Brain microvascular endothelial cell (primary cell): ENCODE data around the gene LGMN.
"Not testable (repeated sequence)": the region's sequence is repeated elsewhere in the genome, so short reads cannot be mapped to it uniquely, and the experiment has no call there.

Experiments used
- DNase-seq: peaks from one replicate; pipeline ENCODE4 v3.0.0-alpha.2; 2020
- H3K27ac ChIP-seq: fragments of 250-450 bp; sonication (Bioruptor Pico); 2 replicates; pipeline ENCODE4 v1.5.1; 2020; ENCODE audit warnings: mild to moderate bottlenecking, moderate library complexity
- H3K27me3 ChIP-seq: fragments of 250-450 bp; sonication (Bioruptor Pico); replicated peaks from 2 replicates; pipeline ENCODE4 v1.5.1; 2020; ENCODE audit warnings: mild to moderate bottlenecking
- H3K36me3 ChIP-seq: fragments of 250-450 bp; sonication (Bioruptor Pico); replicated peaks from 2 replicates; pipeline ENCODE4 v1.5.1; 2020; ENCODE audit warnings: mild to moderate bottlenecking
- H3K4me3 ChIP-seq: 2 replicates; pipeline ENCODE4 v1.5.1; 2011; ENCODE audit warnings: low read depth, mild to moderate bottlenecking, control low read depth, low read length, moderate library complexity
- in situ Hi-C: cut with HindIII; loops from 2 replicates; pipeline ENCODE4 v1.10.0; 2017; ENCODE audit warnings: low sequenced_read_pairs, low pct_ligation_motif_present
- TF ChIP-seq, protein P1 (sequence below): IDR thresholded peaks from 2 replicates; pipeline ENCODE4 v1.5.1; 2011; ENCODE audit warnings: low read depth, mild to moderate bottlenecking, moderate library complexity, low read length, control low read depth, inconsistent platforms; ENCODE audit errors: missing control alignments

Gene LGMN

GRCh38 chr14:92756446-92756845, 8.0 kb upstream of the LGMN start:
- no peaks in the 10 kb centered on the region for H3K36me3 ChIP-seq
- TF ChIP-seq, protein P1, sequence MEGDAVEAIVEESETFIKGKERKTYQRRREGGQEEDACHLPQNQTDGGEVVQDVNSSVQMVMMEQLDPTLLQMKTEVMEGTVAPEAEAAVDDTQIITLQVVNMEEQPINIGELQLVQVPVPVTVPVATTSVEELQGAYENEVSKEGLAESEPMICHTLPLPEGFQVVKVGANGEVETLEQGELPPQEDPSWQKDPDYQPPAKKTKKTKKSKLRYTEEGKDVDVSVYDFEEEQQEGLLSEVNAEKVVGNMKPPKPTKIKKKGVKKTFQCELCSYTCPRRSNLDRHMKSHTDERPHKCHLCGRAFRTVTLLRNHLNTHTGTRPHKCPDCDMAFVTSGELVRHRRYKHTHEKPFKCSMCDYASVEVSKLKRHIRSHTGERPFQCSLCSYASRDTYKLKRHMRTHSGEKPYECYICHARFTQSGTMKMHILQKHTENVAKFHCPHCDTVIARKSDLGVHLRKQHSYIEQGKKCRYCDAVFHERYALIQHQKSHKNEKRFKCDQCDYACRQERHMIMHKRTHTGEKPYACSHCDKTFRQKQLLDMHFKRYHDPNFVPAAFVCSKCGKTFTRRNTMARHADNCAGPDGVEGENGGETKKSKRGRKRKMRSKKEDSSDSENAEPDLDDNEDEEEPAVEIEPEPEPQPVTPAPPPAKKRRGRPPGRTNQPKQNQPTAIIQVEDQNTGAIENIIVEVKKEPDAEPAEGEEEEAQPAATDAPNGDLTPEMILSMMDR, result no peak
- no peak overlapping the region for H3K27ac ChIP-seq
- H3K27me3 ChIP-seq, result no peaks in the 10 kb centered on the region
- in situ Hi-C loops, result no loop called here
- DNase-seq, result no peak
- H3K4me3 ChIP-seq, result no peak overlapping the region

- H3K4me3 ChIP-seq, result no peak overlapping the region
- in situ Hi-C loops, result no loop called here
- H3K27me3 ChIP-seq, result no peaks in the 10 kb centered on the region
- TF ChIP-seq, protein P1, result no peak
- H3K27ac ChIP-seq, result no peak overlapping the region
- no peaks in the 10 kb centered on the region for H3K36me3 ChIP-seq
- no peak for DNase-seq
Observed at GRCh38 chr14:92755495-92755894, 7.1 kb upstream of the LGMN start.

GRCh38 chr14:92754966-92755365, 6.5 kb upstream of the LGMN start:
- in situ Hi-C loops, result no loop called here
- H3K27me3 ChIP-seq, result no peaks in the 10 kb centered on the region
- H3K27ac ChIP-seq, result no peak overlapping the region
- H3K36me3 ChIP-seq, result no peaks in the 10 kb centered on the region
- H3K4me3 ChIP-seq, result no peak overlapping the region
- DNase-seq, result no peak
- TF ChIP-seq, protein P1, result no peak

GRCh38 chr14:92753250-92753649, 4.8 kb upstream of the LGMN start:
- Histone ChIP-seq H3K36me3 (no peaks in the 10 kb centered on the region), H3K27me3 (no peaks in the 10 kb centered on the region), H3K4me3 (no peak overlapping the region), H3K27ac (no peak overlapping the region)
- in situ Hi-C loops, result no loop called here
- TF ChIP-seq, protein P1, result no peak
- DNase-seq, result no peak

DNA sequence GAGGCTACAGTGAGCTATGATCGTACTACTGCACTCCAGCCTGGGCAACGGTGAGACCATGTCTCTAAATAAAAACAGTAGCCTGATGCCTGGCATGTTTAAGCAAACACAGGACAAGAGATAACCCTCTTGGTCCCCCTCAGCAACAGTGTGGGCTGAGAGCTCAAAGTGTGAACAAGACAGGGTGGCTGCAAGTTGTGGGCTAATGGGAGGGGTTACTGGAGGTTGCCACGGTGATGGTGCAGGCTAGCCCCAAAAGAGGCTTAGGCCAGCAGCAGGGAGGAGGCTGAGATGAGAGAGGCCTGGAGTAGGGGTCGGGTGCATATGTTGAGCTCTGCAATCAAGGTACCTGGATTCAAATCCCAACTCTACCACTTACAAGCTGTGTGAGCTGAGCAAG, 3.4 kb upstream of the LGMN start:
- in situ Hi-C loops, result no loop called here
- no peak for DNase-seq
- Histone ChIP-seq H3K27me3 (no peaks in the 10 kb centered on the region), H3K36me3 (no peaks in the 10 kb centered on the region), H3K4me3 (no peak overlapping the region), H3K27ac (no peak overlapping the region)
- TF ChIP-seq, protein P1, result no peak

GRCh38 chr14:92750994-92751400, 2.6 kb upstream of the LGMN start:
- TF ChIP-seq, protein P1, result no peak
- Histone ChIP-seq H3K27ac (no peak overlapping the region), H3K36me3 (no peaks in the 10 kb centered on the region), H3K4me3 (no peak overlapping the region), H3K27me3 (no peaks in the 10 kb centered on the region)
- no peak for DNase-seq
- in situ Hi-C loops, result no loop called here

DNA sequence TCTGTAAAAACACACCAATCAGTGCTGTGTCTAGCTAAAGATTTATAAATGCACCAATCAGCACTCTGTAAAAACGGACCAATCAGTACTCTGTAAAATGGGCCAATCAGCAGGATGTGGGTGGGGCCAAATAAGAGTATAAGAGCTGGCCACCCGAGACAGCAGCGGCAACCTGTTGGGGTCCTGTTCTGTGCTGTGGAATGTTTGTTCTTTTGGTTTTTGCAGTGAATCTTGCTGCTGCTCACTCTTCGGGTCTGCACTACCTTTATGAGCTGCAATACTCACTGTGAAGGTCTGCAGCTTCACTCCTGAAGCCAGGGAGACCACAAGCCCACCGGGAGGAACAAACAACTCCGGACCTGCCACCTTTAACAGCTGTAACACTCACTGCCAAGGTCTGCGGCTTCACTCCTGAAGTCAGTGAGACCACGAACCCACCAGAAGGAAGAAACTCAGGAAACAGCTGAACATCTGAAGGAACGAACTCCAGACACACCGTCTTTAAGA, 1.8 kb upstream of the LGMN start:
- H3K4me3 ChIP-seq, result not testable (repeated sequence)

More for the DNA sequence above, 1.8 kb upstream of the LGMN start:
- H3K36me3 ChIP-seq, H3K27me3 ChIP-seq, in situ Hi-C loops, H3K27ac ChIP-seq, DNase-seq: not testable (repeated sequence)
